Measurements from ENCODE around the gene NFKBIL1.
"Not testable (repeated sequence)": the region's sequence is repeated elsewhere in the genome, so short reads cannot be mapped to it uniquely, and the experiment has no call there.

The NFKBIL1 gene

DNA sequence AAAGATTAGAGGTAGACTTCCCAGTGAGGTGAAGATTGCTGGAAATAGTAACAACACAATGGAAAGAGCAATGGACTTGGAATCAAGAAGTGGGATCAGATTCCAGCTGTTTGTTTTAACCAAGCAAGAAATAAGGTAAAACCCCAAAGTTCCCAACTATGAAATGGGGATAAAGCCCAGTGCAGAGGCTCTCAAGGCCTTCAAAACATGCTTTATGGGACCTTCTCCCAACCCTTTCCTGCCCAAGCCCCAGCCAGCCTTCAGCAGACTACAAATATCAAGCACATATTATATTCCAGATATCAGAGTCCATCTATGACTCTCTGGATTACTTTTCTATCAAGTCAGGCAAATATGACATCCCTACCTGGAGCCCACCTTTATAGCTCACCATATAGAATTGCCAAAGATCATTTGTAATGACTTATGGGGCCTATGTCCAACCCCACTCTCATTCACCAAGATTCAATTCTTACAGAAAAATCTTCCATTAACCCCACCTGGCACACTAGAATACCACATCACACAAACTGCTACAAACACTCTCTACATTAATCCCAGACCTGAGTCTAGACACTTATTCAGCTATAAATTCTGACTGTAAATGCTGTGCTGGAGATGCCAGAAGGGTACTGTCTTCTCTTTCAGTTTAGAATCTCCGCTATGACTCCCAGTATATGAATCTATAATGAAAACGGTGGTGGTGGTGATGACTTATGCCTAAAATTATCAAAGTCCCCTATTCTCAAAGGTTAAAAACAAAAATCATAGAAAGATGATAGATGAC is 11.7 kb upstream of the NFKBIL1 start:
- no peak for DNase-seq (ENCODE audit: low spot score)

DNA sequence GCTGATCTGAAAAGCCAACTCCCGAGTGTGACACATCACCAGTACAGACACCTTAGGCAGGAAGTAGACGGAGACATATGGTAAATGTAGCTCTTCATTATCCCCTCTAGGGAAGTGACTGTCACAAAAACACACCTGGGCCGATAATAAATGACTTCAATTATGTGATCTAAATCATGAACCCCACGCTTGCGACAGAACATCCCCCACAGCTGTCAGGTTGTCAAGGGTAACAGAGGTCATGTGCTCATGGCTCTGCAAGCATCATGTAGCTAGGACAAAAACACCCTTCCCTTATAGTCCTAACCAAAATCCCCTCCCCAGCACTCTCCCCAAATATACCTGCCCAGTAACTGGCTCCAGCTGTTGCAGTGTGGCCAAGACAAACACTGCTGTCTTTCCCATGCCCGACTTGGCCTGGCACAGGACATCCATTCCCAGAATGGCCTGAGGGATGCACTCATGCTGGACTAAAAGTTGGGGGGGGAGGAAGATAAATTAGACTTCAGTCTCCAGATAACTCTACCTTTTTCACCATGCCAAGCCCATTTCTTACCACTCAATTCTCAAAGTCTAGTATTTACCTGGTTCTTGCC is 8.5 kb upstream of the NFKBIL1 start:
- no peak for DNase-seq (ENCODE audit: low spot score)

- no peak for DNase-seq (ENCODE audit: low spot score)
Measured at GRCh38 chr6:31540640-31541039, 6.8 kb upstream of the NFKBIL1 start.

DNA sequence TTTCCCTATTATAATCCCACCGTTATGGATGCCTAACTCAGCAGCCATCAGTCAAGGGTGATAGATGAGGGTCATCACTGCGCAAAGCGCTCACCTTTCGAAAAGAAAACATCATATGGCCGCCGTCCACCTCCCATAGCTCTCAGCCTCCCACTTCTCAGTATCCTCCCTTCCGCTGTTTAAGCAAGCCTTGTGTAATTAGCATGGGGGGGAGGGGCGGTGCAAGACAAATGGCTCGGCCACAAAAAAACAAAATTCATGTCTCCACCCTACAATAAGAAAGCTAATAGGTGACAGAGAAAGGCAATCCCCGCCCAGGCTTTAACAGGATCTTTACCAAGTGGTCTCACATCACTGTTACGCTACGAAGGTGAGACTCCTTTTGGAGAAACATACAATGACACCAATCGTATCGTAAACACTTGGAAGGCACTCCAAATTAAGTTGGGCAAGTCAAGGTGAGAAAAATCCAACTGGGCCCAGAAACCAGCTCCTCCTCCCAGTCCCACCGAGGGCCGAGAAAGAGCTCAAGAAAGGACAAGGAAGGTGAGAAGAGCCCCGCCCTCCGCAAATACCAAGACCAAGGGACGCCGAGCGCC is 6.2 kb upstream of the NFKBIL1 start:
- peak; percentile 42 for DNase-seq (ENCODE audit: low spot score)

GRCh38 chr6:31541658-31542521 is 5.5 kb upstream of the NFKBIL1 start, which contains the start of gene DDX39B:
Gene DDX39B, minus strand, starts transcription at chr6:31542003. Its CDS starts 1,471 bp downstream, at chr6:31540532.
- DNase-seq (ENCODE audit: low spot score), result peak; percentile 97

DNA sequence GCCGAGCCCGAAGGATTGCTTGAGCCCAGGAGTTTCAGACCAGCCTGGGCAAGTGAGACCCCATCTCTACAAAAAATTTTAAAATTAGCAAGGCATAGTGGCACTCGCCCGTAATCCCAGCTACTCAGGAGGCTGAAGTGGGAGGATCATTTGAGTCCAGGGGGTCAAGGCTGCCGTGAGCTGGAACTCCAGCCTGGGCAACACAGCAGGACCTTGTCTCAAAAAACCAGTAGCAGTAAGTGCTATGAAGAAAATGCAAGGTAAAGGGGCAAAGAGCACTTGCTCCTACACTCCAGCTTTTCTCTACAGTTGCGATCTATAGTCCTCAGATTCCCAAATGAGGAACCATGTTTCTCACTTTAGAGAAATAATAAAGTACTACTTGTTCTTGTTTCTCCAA is 3.8 kb upstream of the NFKBIL1 start:
- DNase-seq (ENCODE audit: low spot score), result no peak

DNA sequence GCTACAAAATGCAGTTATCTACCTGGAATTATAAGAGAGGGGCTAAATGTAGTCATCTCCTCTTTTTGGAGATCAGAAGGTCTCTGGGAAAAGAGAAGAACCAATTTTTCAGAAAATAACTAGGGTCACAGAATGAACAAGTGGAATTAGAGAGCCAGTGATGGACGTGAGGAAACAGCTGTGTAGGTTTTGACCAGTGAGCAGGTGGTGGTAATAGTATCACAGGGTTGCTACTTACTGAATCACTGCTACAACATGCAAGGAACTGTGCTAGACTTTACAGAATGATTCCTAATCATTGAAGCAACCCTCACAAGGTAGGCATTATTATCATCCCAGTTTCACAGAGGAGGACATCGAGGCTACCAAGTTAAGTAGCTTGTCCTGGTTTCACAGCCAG is 2.7 kb upstream of the NFKBIL1 start:
- no peak for DNase-seq (ENCODE audit: low spot score)

- DNase-seq (ENCODE audit: low spot score), result no peak
Measured at GRCh38 chr6:31545291-31545690, 2.1 kb upstream of the NFKBIL1 start.

- peak; percentile 83 for DNase-seq (ENCODE audit: low spot score)
Measured at GRCh38 chr6:31546339-31546957, 960 bp upstream of the NFKBIL1 start, which contains the start of gene ATP6V1G2. Gene ATP6V1G2, minus strand, starts transcription at chr6:31546608. Its CDS starts 49 bp downstream, at chr6:31546559.

DNA sequence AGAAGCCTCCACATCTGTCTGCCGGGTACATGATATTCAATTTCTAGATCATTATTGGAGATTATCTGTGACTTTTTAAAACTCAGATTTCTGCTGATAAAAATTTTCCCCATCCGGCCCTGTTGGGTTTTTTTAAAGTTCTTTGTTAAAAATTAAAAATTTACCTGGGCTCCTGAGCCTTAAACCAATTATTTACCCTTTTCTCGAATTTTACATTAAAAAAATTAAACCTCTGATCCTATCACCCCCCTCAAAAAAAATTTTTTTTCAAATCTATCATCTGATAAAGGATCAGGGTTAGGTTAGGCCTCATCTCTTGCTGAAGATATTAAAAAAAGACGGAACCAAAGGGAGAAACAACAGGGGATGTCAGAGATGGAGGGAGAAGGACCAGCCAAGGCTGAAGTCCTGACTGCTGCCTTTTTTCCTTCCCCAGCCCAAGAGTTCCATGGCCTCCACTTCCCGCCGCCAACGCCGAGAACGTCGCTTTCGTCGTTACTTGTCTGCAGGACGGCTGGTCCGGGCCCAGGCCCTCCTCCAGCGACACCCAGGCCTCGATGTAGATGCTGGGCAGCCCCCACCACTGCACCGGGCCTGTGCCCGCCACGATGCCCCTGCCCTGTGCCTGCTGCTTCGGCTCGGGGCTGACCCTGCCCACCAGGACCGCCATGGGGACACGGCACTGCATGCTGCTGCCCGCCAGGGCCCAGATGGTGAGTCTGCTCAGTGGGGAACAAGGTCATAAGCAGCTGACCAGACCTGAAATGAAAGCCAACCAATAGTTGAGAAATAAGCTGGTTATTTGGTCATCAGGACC is 527 bp downstream of the NFKBIL1 start:
- no peak for DNase-seq (ENCODE audit: low spot score)

DNA sequence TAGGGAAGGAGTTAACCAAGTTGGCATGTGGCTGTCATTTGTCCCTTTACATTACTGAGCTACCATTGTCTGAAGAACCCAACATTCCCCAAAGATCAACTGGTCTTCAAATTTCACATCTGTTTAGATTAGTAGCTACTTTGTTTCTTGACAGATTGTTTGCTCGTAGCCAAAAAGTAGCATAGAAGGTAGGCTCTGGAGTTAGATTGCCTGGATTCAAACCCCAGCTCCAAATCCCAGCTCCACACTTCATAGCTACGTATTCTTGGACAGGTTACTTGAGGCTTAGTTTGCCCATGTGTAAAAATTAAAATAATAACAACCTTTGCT is 1.1 kb downstream of the NFKBIL1 start:
- no peak for DNase-seq (ENCODE audit: low spot score)

- DNase-seq (ENCODE audit: low spot score), result not testable (repeated sequence)
Measured at GRCh38 chr6:31551371-31551770, 4.0 kb downstream of the NFKBIL1 start.

GRCh38 chr6:31556307-31556706 is 8.9 kb downstream of the NFKBIL1 start:
- DNase-seq (ENCODE audit: low spot score), result no peak

- DNase-seq (ENCODE audit: low spot score), result no peak
Measured at GRCh38 chr6:31557443-31558317, 10.3 kb downstream of the NFKBIL1 start.

DNA sequence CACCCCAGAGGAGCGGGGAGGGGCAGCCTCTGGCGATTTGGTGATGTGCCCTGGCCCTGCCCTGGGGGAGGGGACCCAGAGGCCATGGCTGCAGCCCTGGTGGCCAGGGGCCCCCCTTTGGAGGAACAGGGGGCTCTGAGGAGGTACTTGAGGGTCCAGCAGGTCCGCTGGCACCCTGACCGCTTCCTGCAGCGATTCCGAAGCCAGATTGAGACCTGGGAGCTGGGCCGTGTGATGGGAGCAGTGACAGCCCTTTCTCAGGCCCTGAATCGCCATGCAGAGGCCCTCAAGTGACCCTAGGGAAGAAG is 10.9 kb downstream of the NFKBIL1 start:
- no peak for DNase-seq (ENCODE audit: low spot score)

GRCh38 chr6:31558631-31559500 is 11.5 kb downstream of the NFKBIL1 start:
- DNase-seq (ENCODE audit: low spot score), result no peak

DNA sequence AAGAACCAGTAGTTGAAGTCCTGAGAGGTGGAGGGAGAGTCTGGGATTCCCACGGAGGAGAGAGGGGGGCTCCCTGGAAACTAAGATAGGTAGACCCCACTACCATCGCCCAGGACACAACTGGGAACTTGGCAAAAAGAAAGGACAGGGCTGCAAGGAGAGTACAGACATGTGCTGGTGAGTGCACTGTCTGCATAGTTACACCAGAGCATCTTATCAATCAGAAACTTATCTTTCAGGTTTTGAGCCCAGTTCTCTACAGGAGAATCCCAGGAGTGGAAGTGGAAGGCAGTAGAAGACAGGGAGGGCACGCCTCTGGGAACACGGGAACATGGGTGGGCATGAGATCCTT is 12.2 kb downstream of the NFKBIL1 start:
- no peak for DNase-seq (ENCODE audit: low spot score)

- no peak for DNase-seq (ENCODE audit: low spot score)
Measured at GRCh38 chr6:31559958-31560696, 12.7 kb downstream of the NFKBIL1 start.

DNA sequence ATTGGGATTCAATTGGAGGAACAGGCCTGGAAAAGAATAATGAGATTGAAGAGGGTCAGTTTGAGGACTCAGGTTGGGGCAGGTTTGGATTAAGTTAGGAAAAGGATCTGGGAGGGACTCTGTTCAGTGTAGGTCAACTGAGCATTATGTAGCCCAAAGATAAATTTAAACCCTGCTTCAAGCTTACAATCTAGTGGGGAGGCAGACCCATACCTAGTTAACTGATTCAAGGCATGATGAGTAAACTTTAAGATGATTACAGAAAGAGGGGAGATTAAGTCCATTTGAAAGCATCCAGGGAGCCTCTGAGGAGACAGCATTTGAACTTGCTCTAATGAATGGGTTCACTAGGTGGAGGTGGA is 13.3 kb downstream of the NFKBIL1 start:
- no peak for DNase-seq (ENCODE audit: low spot score)

Data from hematopoietic multipotent progenitor cell treated with erythropoietin and hydrocortisone succinate and interleukin-3 and kit ligand, for 15 days (in vitro differentiated cells).